Caco-2 (cell line): ENCODE results near the gene AFMID. TPM values are rescaled to one million over a fixed set of nuclear protein-coding genes. Genes with fewer than 3 reads are reported as not detected.

Experiments
- BruUV-seq: library from RNA; stranded (reverse); fragments of 400-500 nt; replicated peaks from 2 replicates; lab custom pipeline; 2021; lab: Mats Ljungman, UMichigan
- CTCF ChIA-PET: fragments of 300-600 bp; sonication (Branson Sonifier 250); formaldehyde crosslinking; loops from one replicate; lab custom pipeline; 2022; ENCODE audit warnings: antibody characterized with exemption; lab: Charles Lee
- POLR2A ChIA-PET: fragments of 300-600 bp; sonication (Branson Sonifier 250); formaldehyde crosslinking; loops from one replicate; lab custom pipeline; 2022; ENCODE audit warnings: antibody characterized with exemption; lab: Charles Lee
- DNase-seq, 2 experiments: peaks; one replicate each; pipeline versions ENCODE4 v3.0.0 to v3.0.0-alpha.2; 2020 to 2022
- H3K27me3 ChIP-seq: replicated peaks from 2 replicates; pipeline ENCODE4 v1.6.0; 2011; ENCODE audit warnings: low read length; ENCODE audit not compliant: control insufficient read depth, insufficient read depth
- H3K36me3 ChIP-seq: 2 replicates; pipeline ENCODE4 v1.5.1; 2011; ENCODE audit warnings: low read length; ENCODE audit not compliant: control insufficient read depth, insufficient read depth
- H3K4me1 ChIP-seq: fragments of 250-450 bp; sonication (Bioruptor Pico); 2 replicates; pipeline ENCODE4 v1.5.1; 2020; ENCODE audit warnings: mild to moderate bottlenecking
- H3K4me3 ChIP-seq: 2 replicates; pipeline ENCODE4 v1.5.1; 2011; ENCODE audit warnings: low read depth, mild to moderate bottlenecking, control low read depth, low read length
- H3K9me3 ChIP-seq: fragments of 250-450 bp; sonication (Bioruptor Pico); 2 replicates; pipeline ENCODE4 v1.5.1; 2020; ENCODE audit warnings: mild to moderate bottlenecking, moderate library complexity
- H3K27ac Mint-ChIP-seq: one replicate; pipeline ENCODE4 v1.8.0; 2022; ENCODE audit warnings: mixed read lengths; ENCODE audit not compliant: unreplicated experiment
- H3K27me3 Mint-ChIP-seq: one replicate; pipeline ENCODE4 v1.8.0; 2022; ENCODE audit warnings: mixed read lengths; ENCODE audit not compliant: insufficient read depth, unreplicated experiment
- H3K36me3 Mint-ChIP-seq: one replicate; pipeline ENCODE4 v1.8.0; 2022; ENCODE audit warnings: mild to moderate bottlenecking, mixed read lengths; ENCODE audit not compliant: insufficient read depth, unreplicated experiment
- H3K4me1 Mint-ChIP-seq: one replicate; pipeline ENCODE4 v1.8.0; 2022; ENCODE audit warnings: low read depth, mixed read lengths; ENCODE audit not compliant: unreplicated experiment
- H3K4me3 Mint-ChIP-seq: one replicate; pipeline ENCODE4 v1.8.0; 2022; ENCODE audit warnings: mild to moderate bottlenecking, moderate library complexity, mixed read lengths; ENCODE audit not compliant: unreplicated experiment
- H3K9me3 Mint-ChIP-seq: one replicate; pipeline ENCODE4 v1.8.0; 2022; ENCODE audit warnings: mixed read lengths; ENCODE audit not compliant: unreplicated experiment
- intact Hi-C: fragments of 100-400 bp; cut with micrococcal nuclease; formaldehyde crosslinking; loops from one replicate; pipeline ENCODE4 v1.10.0; 2022; ENCODE audit not compliant: unreplicated experiment
- total RNA-seq: library from RNA; stranded (reverse); gene quantifications from 2 replicates; pipeline ENCODE4 v1.2.3, GENCODE V29; 2022
- TF ChIP-seq, protein P1 (sequence below), 2 experiments: fragments of 200-600 bp in 1 of 2; IDR thresholded peaks; 1 replicate in 1 of 2; 2 replicates in 1 of 2; pipeline versions ENCODE4 v1.5.1 to v1.8.0; 2011 to 2022; ENCODE audit warnings: antibody characterized with exemption in 1 of 2, control low read depth in 1 of 2, inconsistent platforms in 1 of 2, low read depth in 1 of 2, low read length in 1 of 2, mild to moderate bottlenecking in 1 of 2, moderate library complexity in 1 of 2; ENCODE audit not compliant: insufficient read depth in 1 of 2, severe bottlenecking in 1 of 2, unreplicated experiment in 1 of 2

Gene AFMID
- total RNA-seq, 1 experiment from 2014 or later, result 83.0 TPM

DNA sequence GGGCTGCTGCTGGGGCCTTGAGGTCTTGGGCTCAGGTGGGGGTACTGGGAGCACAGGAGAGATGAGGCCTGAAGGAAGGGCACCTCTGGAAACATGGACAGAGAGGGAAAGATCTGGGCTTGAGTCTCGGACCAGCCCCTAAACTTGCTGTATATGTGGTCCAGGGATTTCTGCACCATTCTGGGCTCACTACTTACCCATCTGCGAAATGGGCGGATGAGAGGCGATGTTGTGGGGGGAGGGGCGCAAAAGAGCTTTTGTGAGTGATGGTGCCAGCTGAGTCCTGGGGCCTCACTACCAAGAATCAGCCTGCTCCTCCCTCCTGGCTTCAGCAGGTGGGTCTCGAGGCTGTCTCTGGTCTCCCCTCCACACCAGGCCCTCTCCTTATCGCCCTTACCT is 40.7 kb upstream of the AFMID start:
- peaks cover 17% of the 10 kb centered on the region for H3K4me1 Mint-ChIP-seq
- ChIA-PET POLR2A (no interaction called here), CTCF (no interaction called here)
- no peaks in the 10 kb centered on the region for H3K27me3 Mint-ChIP-seq
- peaks cover 55% of the 10 kb centered on the region for H3K4me1 ChIP-seq
- H3K9me3 Mint-ChIP-seq, result no peaks in the 10 kb centered on the region
- no peak overlapping the region for H3K27ac Mint-ChIP-seq
- no peaks in the 10 kb centered on the region for H3K27me3 ChIP-seq
- no TSS peak for BruUV-seq
- H3K4me3 Mint-ChIP-seq, result no peak overlapping the region
- no peaks in the 10 kb centered on the region for H3K36me3 Mint-ChIP-seq
- DNase-seq, result no peak
- no peaks in the 10 kb centered on the region for H3K9me3 ChIP-seq
- TF ChIP-seq, protein P1, sequence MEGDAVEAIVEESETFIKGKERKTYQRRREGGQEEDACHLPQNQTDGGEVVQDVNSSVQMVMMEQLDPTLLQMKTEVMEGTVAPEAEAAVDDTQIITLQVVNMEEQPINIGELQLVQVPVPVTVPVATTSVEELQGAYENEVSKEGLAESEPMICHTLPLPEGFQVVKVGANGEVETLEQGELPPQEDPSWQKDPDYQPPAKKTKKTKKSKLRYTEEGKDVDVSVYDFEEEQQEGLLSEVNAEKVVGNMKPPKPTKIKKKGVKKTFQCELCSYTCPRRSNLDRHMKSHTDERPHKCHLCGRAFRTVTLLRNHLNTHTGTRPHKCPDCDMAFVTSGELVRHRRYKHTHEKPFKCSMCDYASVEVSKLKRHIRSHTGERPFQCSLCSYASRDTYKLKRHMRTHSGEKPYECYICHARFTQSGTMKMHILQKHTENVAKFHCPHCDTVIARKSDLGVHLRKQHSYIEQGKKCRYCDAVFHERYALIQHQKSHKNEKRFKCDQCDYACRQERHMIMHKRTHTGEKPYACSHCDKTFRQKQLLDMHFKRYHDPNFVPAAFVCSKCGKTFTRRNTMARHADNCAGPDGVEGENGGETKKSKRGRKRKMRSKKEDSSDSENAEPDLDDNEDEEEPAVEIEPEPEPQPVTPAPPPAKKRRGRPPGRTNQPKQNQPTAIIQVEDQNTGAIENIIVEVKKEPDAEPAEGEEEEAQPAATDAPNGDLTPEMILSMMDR (IDR thresholded peaks at IDR 0.05; ENCODE audit: insufficient read depth in 1 of 2, low read depth in 1 of 2, low read length in 1 of 2, severe bottlenecking in 1 of 2, unreplicated experiment in 1 of 2), result no peak
- intact Hi-C loops, result no loop called here
- H3K4me3 ChIP-seq, result no peak overlapping the region
- H3K36me3 ChIP-seq, result no peaks in the 10 kb centered on the region

DNA sequence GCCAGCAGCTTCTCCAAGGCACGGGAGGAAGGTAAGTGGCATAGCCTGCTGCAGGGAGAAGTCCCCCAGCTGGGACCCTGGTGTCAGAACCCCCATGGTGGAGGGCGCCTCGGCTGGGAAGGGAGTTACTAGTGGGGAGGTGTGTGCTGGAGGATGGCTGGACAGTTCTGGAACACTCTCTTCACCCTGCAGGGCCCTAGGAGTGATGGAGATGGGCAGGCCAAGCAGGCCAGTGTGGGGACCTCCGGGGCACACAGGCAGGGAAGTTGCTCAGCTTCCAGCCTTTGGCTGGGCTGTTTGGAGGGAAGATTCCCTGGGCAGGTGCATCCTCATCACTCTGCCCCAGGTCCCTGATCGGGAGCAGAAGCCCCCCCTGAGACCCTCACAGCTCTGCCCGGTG is 40.3 kb upstream of the AFMID start:
- H3K36me3 Mint-ChIP-seq, result no peaks in the 10 kb centered on the region
- ChIA-PET CTCF (no interaction called here), POLR2A (no interaction called here)
- Histone ChIP-seq H3K27me3 (no peaks in the 10 kb centered on the region), H3K9me3 (no peaks in the 10 kb centered on the region), H3K36me3 (no peaks in the 10 kb centered on the region), H3K4me1 (peaks cover 56% of the 10 kb centered on the region), H3K4me3 (no peak overlapping the region)
- H3K27me3 Mint-ChIP-seq, result no peaks in the 10 kb centered on the region
- intact Hi-C loops, result no loop called here
- no peak overlapping the region for H3K27ac Mint-ChIP-seq
- H3K4me1 Mint-ChIP-seq, result peaks cover 18% of the 10 kb centered on the region
- no TSS peak for BruUV-seq
- TF ChIP-seq, protein P1 (IDR thresholded peaks at IDR 0.05; ENCODE audit: insufficient read depth in 1 of 2, low read depth in 1 of 2, low read length in 1 of 2, severe bottlenecking in 1 of 2, unreplicated experiment in 1 of 2), result no peak
- H3K9me3 Mint-ChIP-seq, result no peaks in the 10 kb centered on the region
- H3K4me3 Mint-ChIP-seq, result no peak overlapping the region
- peak in 1 of 2 experiments; percentile 29 for DNase-seq

DNA sequence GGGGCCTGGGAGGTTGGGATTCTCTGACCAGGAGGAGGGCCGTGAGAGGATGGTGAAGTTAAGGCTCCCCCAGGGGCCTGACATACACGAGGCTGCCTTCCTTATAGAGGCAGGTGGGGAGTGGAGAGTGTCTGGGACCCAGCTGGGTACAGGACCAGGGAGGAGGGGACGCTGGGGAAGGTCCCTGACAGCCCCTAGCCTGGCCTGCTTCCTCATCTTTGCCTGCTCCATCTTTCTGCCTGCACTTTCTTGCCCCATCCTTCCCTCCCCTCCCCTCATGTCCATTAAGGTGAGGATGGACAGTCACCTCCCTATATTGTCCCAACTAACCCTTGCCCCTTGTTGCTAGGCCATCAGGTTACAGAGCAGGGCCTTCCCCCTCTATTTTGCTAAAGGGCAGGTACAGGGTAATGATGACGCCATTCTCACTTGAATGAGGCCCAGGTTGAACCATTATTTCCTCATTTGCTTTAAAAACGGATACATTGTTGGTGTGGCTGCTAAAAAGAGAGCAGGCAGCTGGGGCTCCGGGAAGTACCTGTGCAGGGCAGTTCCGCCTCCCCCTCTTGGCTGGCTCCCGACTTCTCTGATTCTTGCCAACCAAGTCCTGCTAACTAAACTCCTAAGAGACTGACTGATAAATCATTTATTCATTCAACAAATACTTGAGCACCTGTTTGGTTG is 39.7 kb upstream of the AFMID start:
- DNase-seq, result no peak
- no peak overlapping the region for H3K4me3 Mint-ChIP-seq
- ChIA-PET POLR2A (no interaction called here), CTCF (no interaction called here)
- H3K4me1 Mint-ChIP-seq, result peaks cover 18% of the 10 kb centered on the region
- TF ChIP-seq, protein P1 (IDR thresholded peaks at IDR 0.05; ENCODE audit: insufficient read depth in 1 of 2, low read depth in 1 of 2, low read length in 1 of 2, severe bottlenecking in 1 of 2, unreplicated experiment in 1 of 2), result no peak
- no peaks in the 10 kb centered on the region for H3K9me3 Mint-ChIP-seq
- Histone ChIP-seq H3K4me1 (peaks cover 57% of the 10 kb centered on the region), H3K36me3 (no peaks in the 10 kb centered on the region), H3K27me3 (no peaks in the 10 kb centered on the region), H3K9me3 (no peaks in the 10 kb centered on the region), H3K4me3 (no peak overlapping the region)
- intact Hi-C loops, result no loop called here
- BruUV-seq, result no TSS peak
- no peak overlapping the region for H3K27ac Mint-ChIP-seq
- no peaks in the 10 kb centered on the region for H3K27me3 Mint-ChIP-seq
- no peaks in the 10 kb centered on the region for H3K36me3 Mint-ChIP-seq
